Measurements from ENCODE around the gene CXorf66.

DNA sequence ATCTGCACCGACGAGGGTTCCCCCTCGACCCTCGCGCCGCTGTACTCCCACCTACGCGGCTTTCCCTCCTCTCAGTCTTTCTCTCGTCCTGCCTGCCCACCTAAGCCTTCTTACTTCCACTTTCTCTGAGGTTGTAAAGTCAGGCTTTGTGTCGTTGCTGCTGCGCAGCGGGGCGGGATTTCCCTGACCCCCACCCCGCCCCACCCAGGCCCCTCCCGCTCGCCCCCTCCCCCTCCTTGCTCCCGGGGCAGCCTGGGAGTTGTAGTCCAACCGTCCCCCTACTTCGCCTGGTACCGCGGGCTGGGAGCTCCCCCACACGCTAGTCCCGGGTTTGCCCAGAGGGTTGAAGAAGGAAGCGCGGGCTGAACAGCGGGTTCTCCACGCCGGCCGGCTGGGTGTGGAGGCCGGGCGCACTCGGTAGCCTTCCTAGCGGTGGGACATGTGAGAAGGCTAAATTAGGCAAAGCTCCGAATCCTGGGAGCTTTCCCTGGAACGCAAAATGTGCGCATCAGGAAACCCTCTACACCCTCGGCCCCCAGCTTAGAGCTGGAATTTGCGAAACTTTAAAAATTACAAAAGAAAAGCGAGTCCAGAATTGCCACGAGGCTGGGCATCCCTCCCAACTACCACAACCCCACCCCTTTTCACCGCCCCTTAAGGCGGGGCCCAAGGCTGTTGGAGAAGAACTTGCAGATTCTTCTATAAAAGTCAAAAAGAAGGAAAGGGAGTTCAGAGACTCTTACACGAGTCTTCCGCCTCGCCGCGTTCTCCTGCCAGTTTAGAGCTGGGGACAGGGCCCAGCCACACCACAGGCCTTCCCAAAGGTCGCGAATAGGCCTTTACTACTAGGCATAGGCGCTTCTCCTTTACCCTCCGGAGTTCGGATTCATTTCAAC, 32.2 kb downstream of the CXorf66 start, which contains the start of gene ATP11C:
- TF ChIP-seq EZH2 (IDR thresholded peaks at IDR 0.05; ENCODE audit: insufficient read depth, poor library complexity, severe bottlenecking) (no peak), EZH2phosphoT487 (IDR thresholded peaks at IDR 0.05; ENCODE audit: insufficient read depth, low read depth) (no peak)
